HG02870 (cell line): Measurements from ENCODE around the gene SHLD1.

Experiments
- ATAC-seq: cut with Tn5 transposase; IDR thresholded peaks from one replicate; pipeline ENCODE4 v1.9.1; 2021; ENCODE audit warnings: mild to moderate bottlenecking, moderate library complexity; ENCODE audit not compliant: unreplicated experiment

The SHLD1 gene

DNA sequence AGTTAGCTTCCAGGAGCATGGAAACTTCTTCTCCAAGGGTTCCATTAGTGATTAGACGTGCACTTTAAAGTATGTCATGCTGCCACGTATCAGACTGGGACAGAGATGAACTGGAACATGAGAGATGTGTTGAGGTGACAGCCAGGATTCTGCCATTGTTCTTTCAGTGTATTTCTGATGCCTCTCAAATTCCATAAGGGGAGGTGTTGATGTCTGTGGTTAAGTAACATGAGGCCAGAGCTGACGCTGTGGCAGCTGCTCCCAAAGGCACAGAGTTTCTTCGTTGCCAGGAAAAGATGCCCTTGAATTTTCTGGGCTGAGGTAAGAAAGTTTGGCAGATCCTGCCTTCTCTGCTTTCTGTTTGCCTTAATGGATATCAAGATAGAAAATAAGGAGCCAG is 136.6 kb downstream of the SHLD1 start:
- ATAC-seq: no peak

DNA sequence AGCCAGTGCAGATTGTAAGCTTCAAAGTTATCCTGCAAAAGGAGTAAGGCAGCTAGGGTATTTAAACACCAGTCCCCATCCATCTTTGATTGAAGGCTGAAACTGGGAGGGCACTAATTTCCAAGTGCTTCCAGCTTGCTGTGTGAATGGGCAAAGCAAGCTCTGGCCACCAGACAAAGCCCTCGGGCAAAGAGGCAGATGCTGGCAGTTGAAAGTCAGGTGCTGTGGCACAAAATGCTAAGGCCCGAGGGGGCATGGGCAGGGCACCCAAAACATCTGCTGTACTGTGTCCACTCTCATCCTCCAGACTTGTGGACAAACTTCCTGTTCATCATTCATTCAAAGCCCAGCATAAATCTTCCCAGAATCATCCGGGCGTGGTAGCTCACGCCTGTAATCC is 137.2 kb downstream of the SHLD1 start:
- no peak for ATAC-seq

DNA sequence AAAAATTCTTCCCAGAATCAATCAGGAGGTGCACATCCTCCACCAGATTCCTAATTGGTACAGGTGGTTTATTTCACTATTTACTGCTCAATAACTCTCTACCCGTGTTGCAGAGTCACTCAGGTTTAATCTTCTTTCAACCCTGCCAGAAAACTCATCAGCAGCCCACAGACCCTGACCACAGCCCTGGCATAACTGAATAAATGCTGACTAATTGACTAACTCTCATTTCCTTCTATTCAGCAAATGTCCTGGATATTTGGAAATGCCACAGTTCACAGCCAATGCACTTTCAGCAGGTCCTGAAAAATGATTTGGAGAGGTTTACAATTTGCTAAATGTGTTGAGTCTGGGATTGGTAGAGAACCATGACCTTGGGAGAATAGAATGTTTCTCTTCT is 137.8 kb downstream of the SHLD1 start:
- ATAC-seq: no peak

DNA sequence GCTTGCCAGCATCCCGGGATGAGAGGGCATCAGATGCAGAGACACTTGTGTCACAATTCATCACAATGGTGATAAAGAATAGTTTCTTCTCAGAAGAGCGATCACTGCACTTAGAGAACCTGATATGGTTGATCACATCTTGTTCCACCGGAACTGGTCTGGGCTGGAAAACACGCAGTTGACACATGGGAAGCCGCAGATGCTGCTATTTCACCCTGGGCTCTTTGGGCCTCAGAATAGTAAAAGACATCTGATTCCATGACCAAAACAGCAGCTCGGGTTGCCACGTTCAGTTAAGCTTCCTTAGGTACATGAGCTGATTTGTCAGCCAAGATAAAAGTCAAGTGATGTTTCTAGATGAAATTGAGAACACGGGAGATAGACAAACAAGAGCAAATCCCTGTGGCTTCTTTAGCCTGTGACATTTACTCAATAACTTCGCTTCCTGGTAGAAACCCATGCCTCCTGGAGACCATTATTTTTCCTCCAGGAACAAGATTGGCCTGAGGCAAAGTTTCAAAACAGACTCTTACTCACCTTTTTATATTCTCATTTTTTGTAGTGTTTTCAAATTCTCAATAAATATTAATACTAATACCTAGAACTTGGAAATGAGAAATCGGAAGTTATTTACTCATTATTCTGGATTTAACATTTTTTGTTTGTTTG is 140.7 kb downstream of the SHLD1 start:
- ATAC-seq: no peak

DNA sequence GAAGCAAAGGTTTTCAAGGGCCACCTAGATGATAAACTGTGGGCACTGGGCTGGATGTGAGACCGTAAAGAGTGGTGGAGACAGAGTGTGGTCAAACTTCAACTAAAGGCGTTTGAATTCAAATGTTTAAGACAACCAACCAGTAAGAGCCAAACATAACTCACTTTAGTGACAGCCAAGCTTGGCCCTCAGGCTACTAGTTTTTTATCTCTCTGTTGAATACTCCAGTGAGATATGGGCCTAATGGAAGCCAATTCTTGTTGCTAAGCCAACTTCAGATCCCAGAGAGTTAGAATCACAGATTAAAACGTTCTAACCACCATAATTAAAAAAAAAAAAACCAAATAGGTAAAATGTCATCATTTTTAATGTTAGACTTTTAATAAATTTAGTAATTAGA is 142.9 kb downstream of the SHLD1 start:
- no peak for ATAC-seq

DNA sequence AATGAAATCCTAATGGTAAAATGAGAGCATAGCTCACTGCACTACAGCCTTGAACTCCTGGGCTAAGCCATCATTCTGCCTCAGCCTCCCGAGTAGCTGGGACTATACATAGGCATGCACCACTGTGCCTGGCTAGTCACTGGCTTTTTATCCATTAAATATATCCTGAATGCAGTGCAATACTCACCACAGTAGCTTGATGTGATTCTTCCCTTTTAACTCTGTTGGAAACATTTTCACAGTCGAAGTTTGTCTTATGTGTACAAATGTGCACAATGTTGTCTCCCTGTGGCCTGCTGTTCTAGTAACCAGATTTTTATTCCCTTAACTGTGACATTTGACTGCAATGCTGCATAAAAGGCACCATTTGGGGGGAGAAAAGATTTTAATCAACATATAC is 143.4 kb downstream of the SHLD1 start:
- ATAC-seq: no peak

DNA sequence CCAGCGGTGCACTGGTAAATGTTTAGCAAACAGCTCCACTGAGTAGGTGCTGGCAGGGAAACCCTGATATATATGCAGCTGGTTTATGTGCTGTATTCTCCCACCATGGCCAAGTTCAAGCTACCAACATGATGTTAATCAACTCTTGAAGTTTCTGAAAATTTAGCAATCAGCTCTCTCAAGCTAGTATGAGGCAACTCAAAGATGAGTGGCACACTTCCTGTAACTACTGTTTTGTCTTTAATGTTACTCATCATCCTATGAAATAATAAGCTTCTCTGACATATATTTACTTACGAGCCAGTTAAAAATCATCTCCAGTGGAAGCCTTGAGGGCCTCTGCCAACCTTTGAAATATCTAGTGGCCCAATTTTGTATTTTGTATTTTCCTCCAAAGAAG is 145.4 kb downstream of the SHLD1 start:
- no peak for ATAC-seq

DNA sequence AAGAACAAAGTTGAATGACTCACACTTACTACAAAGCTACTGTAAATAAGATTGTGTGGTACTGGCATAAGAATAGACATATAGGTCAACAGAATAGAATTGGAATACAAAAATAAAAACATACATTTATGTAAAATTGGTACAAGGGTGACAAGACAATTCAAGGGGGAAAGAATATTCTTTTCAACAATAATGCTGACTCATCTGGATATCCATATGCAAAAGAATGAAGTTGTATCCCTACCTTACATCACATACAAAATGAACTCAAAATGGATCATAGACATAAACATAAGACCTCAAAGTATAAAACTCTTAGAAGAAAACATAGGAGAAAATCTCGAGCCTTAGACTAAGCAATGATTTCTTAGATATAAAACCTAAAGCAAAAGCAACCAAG is 149.2 kb downstream of the SHLD1 start:
- no peak for ATAC-seq

- no peak for ATAC-seq
These were observed 150.7 kb downstream of the SHLD1 start for GRCh38 chr20:5900908-5901307.

GRCh38 chr20:5908981-5909380 is 158.8 kb downstream of the SHLD1 start:
- ATAC-seq: no peak

GRCh38 chr20:5910186-5910585 is 160.0 kb downstream of the SHLD1 start:
- ATAC-seq: no peak

- ATAC-seq: no peak
These were observed 163.0 kb downstream of the SHLD1 start for GRCh38 chr20:5913166-5913565.
